HG03521 (cell line): ENCODE results near the gene PCGF3.
"Not testable (repeated sequence)": the region's sequence is repeated elsewhere in the genome, so short reads cannot be mapped to it uniquely, and the experiment has no call there.

Source experiments
- ATAC-seq: cut with Tn5 transposase; IDR thresholded peaks from one replicate; pipeline ENCODE4 v1.9.1; 2021; ENCODE audit warnings: mild to moderate bottlenecking, moderate library complexity; ENCODE audit not compliant: unreplicated experiment

Gene PCGF3

DNA sequence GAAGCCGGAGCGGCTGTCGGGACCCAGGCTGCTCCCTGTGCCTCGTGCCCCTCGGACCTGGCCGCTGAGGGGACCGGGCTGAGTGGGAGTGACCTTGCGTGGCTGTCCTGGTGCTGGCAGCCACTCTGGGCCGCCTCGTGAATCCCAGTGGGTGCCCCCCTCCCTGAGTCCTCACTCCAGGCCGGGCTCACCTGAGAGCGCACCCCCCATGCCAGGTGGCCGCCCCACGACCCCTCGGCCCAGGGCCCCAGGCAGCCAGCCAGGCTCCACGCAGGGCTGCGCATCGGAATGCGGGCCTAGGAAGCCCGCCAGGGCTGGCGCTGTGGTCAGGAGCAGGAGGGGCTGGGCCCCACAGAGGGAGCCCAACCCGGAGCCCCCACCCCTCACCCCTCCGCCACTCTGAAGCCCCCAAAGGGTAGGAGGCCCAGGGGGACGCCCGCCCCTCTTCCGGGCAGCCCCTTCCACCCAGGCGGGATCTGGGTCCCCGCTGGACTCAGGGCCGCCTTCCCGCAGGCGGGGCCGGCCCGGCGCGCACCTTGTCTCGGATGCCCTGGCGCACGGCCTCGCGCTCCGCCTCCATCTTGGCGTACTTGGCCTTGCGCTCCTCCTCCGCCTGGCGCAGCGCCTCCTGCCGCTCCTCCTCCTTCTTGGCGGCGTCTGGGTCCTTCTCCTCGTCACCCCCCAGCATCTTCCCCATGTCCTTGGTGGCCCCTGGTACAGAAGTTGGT, 86.4 kb downstream of the PCGF3 start:
- no peak for ATAC-seq

DNA sequence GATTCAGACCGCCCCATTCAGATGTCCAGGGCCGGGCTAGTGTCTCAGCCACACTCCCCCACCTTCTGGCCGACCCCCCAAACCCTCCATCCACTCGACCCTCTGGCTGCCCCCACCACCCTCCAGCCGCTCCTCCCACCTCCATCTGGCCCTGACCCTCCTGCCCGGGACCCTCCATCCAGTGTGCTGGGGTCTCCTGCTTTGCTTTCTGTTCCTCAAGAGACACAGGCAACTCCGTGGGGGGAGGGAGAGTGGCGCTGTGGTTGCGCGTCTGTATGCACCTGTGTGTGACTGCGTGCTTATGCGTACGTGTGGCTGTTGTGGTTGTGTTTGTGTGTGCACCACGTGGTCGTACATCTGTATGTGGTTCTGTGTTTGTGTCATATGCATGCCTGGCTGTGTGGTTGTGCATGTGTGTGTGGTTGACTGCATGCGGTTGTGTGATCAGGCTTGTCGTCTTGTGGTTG, 87.0 kb downstream of the PCGF3 start:
- no peak for ATAC-seq

DNA sequence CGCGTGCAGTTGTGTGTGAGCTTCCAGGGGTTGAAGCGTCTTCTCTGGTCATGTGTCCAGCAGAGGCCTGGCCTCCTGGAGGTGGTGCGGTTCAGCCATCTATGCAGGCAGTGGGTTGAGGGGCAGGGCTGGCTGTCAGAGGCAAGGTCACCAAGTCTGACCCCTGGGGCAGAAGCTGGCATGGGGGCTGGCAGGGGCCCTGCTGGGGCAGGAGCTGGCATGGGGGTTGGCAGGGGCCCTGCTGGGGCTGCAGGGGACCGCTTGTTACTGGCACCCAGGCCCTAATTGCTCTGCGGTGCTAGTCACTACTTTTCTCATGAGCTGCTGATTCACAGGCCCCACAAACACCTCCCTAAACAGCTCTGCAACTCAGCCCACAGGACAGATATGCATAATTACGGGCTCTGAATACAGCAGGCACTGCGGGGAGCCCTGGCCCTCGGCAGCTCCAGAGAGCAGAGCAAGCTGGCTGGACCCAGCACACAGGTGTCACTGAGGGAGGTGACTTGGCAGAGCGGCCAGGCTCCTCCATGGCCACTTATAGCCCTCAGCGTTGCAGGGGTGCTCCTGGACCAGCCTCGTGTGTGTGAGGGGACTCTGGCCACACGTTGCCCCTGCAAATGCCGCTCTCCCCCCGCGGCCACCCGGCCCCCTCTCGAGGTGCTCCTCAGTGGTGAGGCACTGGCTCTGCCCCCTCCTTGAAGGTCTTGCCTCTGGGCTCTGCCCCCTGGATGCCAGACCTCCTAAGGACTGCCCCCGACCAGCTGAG, 87.6 kb downstream of the PCGF3 start:
- ATAC-seq: no peak

DNA sequence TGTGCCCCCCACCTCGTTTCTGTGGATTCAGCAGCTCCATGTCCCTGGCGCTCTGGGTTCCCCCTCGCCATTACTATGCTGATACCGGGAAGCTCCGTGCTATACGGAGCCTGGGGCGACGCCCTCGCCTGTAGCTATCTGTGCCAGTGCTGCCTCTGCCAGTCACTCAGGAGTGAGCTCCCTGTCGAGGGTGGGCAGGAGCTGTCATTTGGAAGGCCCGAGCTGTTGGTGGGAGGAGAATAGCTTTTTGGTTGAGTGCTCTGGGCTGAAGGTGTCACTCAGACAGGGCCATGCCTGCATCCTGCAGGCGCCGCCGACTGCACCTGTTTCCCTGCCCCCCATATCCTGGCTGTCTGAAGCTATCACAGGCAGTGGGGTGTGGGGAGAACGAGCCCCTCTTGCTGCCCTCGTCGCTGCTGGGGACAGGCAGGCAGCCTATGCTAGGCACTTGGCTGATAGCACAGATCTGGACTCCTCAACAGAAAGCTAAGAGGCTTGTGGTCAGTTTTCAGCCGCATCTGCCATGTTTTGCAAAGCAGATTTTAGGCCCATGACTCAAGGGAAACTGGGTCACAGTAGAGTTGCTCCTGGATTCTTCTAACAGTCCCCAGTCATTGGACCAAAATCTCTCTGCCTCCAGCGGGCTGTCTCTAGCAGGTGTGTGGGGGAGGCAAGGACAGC, 88.4 kb downstream of the PCGF3 start:
- ATAC-seq: no peak

DNA sequence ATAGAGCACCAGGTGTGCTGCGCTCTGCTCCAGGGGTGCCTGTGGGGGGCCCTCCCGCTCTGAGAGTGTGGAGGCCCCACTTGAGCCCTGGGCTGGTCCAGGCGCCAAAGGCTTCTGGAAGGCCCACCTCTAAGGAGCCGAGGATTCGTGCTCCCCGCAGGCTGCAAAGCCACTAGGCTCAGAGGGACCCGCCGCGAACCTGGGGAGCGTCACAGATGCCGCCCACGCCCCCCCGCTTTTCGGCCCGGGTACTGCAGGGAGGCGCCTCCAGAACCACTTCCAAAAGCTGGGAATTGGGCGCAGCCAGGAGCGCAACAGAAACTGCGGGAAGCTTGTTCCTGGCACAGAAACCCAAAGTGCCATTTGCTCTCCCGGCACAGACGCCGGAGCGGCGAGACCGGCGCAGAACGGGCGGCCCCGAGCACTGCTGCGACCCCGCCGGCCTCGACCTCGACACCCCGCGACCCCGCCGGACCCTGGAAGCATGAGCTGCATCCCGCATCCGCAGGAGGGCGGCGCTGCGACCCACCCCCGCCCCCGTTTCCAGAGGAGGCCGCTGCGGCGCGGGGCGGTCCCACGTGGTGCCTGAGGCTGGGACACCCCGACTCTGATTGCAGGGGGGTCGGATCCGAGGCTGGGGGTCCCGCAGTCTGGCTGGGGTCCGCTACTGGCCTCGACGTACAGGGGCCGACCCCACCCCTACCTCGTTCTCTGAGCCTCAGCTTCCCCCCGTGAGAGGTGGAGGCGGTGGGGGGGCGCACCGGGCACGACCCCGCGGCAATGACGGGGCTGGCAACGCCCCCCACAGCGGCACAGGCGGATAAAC, 89.5 kb downstream of the PCGF3 start:
- no peak for ATAC-seq

DNA sequence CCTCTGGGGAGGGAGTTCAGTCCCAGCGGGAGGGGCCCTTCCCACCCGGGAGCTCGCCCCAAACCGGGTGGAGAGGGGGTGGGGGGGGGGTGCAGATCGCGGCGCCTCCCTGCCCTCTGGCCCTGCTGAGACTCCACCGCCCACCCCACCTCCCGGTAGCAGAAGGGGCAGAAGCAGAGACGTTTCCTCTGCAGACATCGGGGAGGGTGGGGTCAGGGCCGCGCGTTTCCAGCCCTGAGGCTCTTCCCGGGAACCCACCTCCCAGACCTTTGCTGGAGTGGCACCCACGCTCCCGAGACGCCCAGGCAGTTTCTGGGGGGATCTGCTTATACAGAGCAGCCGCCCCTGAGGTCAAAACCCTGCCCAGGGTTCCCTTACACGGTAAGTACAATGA, 90.1 kb downstream of the PCGF3 start:
- no peak for ATAC-seq

DNA sequence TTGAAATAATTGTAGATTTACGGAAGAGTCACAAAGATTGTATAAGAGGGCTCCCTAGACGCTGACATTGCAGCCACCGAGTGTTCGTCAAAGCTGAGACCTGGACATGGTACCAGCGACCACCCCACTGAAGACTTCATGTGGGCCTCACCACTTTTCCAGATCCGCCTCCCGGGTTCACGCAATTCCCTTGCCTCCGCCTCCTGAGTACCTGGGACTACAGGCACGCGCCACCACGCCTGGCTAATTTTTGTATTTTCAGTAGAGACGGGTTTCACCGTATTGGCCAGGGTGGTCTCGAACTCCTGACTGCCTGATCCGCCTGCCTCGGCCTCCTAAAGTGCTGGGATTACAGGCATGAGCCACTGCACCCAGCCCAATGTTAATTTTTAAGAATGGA, 90.6 kb downstream of the PCGF3 start:
- no peak for ATAC-seq

DNA sequence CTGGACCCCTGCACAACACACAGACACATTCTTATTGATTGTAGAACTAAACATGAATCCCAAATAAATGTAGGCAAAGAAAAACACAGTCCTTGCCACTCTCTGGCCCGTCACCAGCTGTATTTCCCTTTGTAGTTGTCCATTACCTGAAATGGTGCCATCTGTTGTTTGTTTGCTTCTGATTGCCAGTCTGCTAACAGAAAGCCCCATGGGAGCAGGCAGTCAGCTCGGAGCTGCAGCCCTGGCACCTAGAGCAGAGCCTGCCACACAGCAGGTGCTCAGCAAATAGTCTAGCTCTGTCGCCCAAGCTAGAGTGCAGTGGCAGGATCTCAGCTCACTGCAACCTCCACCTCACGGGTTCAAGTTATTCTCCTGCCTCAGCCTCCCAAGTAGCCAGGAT, 91.4 kb downstream of the PCGF3 start:
- no peak for ATAC-seq

DNA sequence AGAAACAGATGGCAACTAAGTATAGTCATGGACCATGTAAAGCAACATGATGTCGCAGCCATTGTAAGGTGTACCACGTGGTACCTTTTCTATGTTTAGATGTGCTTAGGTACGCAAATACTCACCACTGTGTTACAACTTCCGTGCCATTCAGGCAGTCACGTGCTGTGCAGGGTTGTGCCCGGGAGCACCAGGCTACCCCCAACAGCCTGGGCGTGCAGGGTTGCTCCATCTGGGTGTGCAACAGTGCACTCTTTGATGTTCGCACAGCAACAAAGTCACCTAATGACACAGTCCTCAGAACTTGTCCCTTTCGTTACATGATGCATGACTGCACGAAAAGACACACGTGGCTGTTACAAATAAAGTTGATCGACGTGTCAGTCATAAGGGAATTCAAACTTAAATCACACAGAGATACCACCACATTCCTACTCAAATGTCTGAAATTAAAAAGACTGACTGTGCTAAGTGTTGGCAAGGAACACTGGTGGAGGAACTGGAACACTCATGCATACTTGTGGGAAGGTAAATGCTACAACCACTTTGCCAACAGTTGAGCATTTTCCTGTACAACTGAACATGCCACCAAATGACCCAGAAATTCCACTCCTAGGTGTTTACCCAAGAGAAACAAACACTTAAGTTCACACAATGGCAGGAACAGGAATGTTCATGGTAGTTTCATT, 95.9 kb downstream of the PCGF3 start:
- no peak for ATAC-seq

DNA sequence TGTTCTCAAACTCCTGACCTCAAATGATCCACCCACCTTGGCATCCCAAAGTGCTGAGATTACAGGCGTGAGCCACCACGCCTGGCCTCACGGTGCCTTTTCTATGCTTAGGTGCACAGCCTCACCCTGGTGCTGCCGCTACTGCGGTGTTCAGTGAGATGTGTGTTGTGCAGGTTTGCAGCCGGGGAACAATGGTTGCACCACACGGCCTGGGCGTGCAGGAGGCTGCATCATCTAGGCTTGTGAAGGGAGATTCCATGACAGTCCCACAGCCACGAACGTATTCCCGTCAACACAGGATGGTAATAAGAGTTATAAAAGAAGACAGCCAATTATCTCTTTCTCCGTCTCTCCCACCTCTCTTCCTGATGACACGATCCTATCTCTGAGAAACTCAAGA, 98.3 kb downstream of the PCGF3 start:
- no peak for ATAC-seq

DNA sequence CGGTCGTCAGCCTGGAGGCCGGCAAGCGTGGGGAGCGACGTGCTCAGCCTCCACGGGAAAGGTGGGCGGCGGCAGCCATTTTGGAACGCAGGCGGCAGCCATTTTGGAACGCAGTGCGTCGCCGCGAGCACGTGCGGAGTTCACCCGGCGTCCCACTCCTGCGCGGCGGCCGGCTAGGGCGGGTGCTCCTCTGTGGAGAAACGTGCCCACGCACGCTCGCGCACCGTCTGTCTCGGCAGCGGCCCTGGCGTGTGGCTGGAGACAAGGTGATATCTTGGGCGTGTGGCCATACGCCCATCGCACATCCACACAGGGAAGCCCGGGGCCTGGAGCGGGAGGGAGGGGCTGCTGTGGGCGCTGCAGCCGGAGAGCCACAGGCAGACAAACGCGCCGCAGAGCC, 99.2 kb downstream of the PCGF3 start:
- ATAC-seq: no peak

DNA sequence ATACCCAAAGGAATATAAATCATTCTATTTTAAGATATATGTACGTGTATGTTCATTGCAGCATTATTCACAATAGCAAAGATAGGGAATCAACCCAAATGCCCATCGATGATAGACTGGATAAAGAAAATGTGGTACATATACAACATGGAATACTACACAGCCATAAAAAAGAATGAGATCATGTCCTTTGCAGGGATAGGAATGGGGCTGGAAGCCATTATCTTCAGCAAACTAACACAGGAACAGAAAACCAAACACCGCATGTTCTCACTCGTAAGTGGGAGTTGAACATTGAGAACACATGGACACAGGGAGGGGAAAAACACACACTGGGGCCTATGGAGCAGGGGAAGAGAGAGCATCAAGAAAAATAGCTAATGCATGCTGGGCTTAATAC, 101.3 kb downstream of the PCGF3 start:
- not testable (repeated sequence) for ATAC-seq

DNA sequence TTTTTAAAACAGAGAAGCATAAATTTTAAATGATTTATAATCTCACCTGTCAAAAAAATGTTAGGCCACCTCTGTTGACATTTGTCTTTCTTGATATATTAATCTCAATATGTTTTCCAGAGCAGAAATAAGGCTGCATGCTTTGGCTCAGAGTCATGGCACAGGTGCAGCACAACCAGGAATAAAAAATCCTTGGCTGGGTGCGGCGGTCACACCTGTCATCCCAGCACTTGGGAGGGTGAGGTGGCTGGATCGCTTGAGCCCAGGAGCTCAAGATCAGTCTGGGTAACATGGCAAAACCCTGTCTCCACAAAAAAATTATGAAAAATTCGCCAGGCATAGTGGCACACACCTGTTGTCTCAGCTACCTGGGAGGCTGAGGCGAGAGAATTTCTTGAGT, 102.2 kb downstream of the PCGF3 start:
- ATAC-seq: no peak

DNA sequence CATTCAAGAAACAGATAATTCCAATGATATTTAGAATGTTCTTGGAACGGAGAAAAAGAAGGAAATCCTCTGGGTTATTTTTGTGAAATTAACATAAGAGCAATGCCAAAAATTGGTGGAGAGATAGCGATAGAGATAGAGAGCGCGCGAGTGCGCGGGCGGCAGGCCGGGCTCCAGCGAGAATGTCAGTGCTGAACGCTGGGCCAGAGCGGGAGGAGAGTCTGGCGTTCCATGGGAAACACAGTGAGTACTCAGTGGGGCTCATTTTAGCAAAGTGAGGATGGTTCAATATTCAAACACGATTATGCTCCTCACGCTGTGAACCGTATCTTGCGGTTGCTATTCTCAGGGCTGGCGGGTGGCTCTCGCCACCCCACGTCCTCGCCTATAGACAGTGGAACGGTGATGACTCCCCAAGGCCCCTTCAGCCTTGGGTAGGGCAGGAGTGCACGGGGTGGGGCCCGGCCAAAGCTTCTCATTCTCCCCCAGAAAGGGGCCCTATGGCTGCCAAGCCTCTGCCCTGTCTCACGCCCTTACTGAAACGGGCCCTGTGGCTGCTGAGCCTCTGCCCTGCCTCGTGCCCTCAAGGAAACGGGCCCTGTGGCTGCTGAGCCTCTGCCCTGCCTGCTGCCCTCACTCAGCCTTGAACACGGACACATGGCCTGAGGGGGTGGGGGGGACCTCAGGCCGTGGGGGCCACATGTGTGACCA, 103.4 kb downstream of the PCGF3 start:
- ATAC-seq: no peak

DNA sequence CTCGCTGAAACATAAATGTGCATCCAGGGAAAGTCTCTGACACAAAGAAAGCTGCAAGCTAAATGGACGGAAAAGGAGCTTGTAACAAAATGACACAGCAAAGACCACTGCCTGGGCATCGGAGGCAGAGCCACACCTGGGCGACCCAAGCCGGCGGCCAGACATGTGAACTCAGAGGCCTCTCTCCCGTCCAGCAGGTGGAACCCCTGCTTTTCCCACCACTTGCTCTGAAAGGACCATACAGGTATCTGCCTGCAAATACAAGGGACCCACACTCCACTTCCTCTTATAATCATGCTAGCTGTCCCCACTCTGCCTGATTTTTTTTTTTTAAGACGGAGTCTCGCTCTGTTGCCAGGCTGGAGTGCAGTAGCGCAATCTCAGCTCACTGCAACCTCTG, 108.3 kb downstream of the PCGF3 start:
- ATAC-seq: no peak

DNA sequence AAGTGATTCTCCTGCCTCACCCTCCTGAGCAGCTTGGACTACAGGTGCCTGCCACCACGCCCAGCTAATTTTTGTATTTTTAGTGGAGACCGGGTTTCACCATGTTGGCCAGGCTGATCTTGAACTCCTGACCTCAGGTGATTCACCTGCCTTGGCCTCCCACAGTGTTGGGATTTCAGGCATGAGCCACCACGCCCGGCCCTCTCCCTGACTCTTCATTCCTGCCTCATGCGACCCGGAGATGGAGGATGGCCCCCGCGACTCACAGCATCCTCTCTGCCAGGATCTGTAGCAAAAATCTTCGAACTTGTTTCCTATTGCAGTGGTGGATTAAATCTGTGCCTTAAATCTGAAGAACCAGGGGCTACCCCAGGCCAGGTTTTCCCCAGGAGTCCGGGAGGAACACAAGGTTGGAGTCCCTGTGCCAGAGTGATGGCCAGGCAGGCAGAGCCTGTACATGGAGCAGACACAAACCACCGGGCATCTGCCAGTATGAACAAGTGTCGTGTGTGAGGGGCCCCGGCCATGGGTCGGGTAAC, 108.7 kb downstream of the PCGF3 start:
- ATAC-seq: no peak

DNA sequence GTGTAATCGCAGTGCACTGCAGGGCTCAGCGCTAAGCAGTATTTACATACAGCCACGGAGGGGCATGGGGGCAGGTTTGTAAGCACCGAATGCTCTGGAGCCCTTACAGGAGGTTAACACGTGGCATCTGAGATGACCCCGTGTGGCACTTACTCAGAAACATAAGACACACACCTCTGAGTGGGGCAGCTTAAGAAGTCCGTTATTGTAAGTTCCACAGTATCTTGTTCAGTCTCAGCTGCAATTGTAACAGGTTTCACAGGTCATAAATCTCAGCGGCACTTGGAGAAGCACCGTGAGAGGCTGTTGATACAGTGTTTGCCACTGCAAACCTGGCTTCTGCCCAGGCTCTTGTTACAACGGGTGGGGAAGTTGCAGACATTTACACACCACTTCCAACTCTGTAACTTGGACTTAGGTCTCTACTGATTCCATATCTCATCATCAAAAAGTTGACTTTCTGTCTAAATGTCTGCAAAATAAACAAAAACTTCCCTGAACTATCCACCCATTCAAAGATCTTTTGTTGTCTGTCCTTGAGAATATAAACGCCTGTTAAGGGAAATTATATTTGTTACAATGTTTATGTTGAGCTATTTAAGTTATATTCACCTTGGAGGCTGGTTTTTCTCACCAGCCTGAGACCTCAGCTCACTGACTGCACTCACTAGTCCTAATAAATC, 110.0 kb downstream of the PCGF3 start:
- ATAC-seq: no peak

DNA sequence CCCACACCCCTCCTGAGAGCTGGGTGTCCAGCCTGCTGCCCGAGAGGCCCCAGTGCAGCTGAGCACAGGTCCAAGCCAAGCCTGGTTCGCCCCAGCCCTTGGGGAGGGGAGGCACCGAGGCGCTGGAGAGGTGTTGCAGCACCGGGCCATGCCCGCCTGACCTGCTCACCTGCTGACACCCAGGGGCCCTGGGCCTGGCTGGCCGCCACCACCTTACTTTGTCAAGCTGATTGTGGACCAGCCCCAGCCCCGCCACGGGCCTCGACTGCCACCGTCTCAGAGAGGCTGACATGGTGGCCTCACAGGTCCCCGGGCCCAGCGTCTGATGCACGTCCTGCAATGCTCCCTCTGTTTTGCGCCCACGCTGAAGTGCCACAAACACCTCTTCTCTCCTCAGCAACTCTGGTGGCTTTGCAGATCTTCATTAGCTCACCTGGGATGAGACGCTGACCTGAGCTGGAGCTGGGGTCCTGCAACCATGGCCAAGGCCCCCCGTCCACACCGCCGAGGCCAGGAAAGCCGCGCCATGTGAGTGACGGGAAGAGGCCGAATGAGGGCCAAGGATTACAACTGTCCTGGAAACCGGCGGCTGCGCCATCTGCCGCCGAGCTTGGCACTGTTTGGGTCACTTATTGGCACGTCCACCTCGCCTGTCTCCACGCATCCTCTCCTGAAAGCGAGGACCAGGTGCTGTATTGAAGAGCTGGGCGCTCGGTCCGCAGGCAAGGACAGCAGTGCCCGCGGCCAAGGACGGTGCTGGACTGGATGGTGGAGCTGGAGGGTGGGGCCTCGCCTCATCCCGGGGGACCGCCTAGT, 112.7 kb downstream of the PCGF3 start:
- no peak for ATAC-seq
